ENCODE measurements around the gene ADNP2. TPM values are rescaled to one million over a fixed set of nuclear protein-coding genes. Genes with fewer than 3 reads are reported as not detected.

The ADNP2 gene
- total RNA-seq, 1 donor from 2014 or later: 31.0 TPM

Other genes with a start within 250 kb of the ADNP2 start
- 56.6 TPM for gene SLC66A2, start 157.6 kb upstream of the ADNP2 start, total RNA-seq (ENCODE audit: unreplicated experiment)
- gene HSBP1L1, start 144.6 kb upstream of the ADNP2 start, total RNA-seq (ENCODE audit: unreplicated experiment): not detected
- 104 TPM for gene TXNL4A, start 120.7 kb upstream of the ADNP2 start, total RNA-seq (ENCODE audit: unreplicated experiment)
- 94.6 TPM for gene RBFA, start 74.8 kb upstream of the ADNP2 start, total RNA-seq (ENCODE audit: unreplicated experiment)
- gene PARD6G, start 138.3 kb downstream of the ADNP2 start, total RNA-seq (ENCODE audit: unreplicated experiment): 25.2 TPM